ENCODE results near the gene CORO2B. TPM values are rescaled to one million over a fixed set of nuclear protein-coding genes. Genes with fewer than 3 reads are reported as not detected.
"Not testable (repeated sequence)": the region's sequence is repeated elsewhere in the genome, so short reads cannot be mapped to it uniquely, and the experiment has no call there.

Gene CORO2B
- total RNA-seq, 1 donor from 2014 or later: 1.0 TPM

GRCh38 chr15:68749365-68749764 lies 170.6 kb downstream of the CORO2B start:
- no peak overlapping the region for H3K4me2 ChIP-seq

GRCh38 chr15:68749793-68750192 lies 171.0 kb downstream of the CORO2B start:
- no peaks in the 10 kb centered on the region for H3K4me1 ChIP-seq
- peaks cover 4% of the 10 kb centered on the region for H3K9me3 Mint-ChIP-seq
- no peak overlapping the region for H3K27ac Mint-ChIP-seq
- no peaks in the 10 kb centered on the region for H3K36me3 ChIP-seq
- no peak overlapping the region for H3K27ac ChIP-seq
- no peak for DNase-seq (ENCODE audit: low spot score)
- no peak overlapping the region for H3K4me3 ChIP-seq
- H3K4me1 Mint-ChIP-seq: no peaks in the 10 kb centered on the region
- H2AFZ ChIP-seq (replicated peaks): no peak overlapping the region
- no peaks in the 10 kb centered on the region for H3K9me3 ChIP-seq (ENCODE audit: low read depth)
- no peak overlapping the region for H3K4me3 Mint-ChIP-seq
- TF ChIP-seq CTCF (IDR thresholded peaks at IDR 0.05): no peak
- no peak for TF ChIP-seq EZH2phosphoT487 (IDR thresholded peaks at IDR 0.05)
- TF ChIP-seq EZH2 (IDR thresholded peaks at IDR 0.05): no peak
- no peak overlapping the region for H3K9ac ChIP-seq
- no peaks in the 10 kb centered on the region for H3K27me3 Mint-ChIP-seq (ENCODE audit: insufficient read depth, low read depth)
- H4K20me1 ChIP-seq (ENCODE audit: low read depth): no peaks in the 10 kb centered on the region
- H3K4me2 ChIP-seq: no peak overlapping the region
- H3K27me3 ChIP-seq: no peaks in the 10 kb centered on the region
- no peaks in the 10 kb centered on the region for H3F3A ChIP-seq (ENCODE audit: low read depth)
- H3K79me2 ChIP-seq (ENCODE audit: low read depth): no peaks in the 10 kb centered on the region
- no peaks in the 10 kb centered on the region for H3K36me3 Mint-ChIP-seq

More at GRCh38 chr15:68749365-68749764, 170.6 kb downstream of the CORO2B start:
- Histone ChIP-seq H3K79me2 (ENCODE audit: low read depth) (no peaks in the 10 kb centered on the region), H4K20me1 (ENCODE audit: low read depth) (no peaks in the 10 kb centered on the region), H3K27me3 (no peaks in the 10 kb centered on the region), H3K4me3 (no peak overlapping the region), H3K27ac (no peak overlapping the region), H2AFZ (replicated peaks) (no peak overlapping the region), H3K4me1 (no peaks in the 10 kb centered on the region), H3F3A (ENCODE audit: low read depth) (no peaks in the 10 kb centered on the region), H3K9ac (no peak overlapping the region), H3K9me3 (ENCODE audit: low read depth) (no peaks in the 10 kb centered on the region), H3K36me3 (no peaks in the 10 kb centered on the region)
- H3K36me3 Mint-ChIP-seq: no peaks in the 10 kb centered on the region
- no peaks in the 10 kb centered on the region for H3K27me3 Mint-ChIP-seq (ENCODE audit: insufficient read depth, low read depth)
- DNase-seq (ENCODE audit: low spot score): no peak
- no peak overlapping the region for H3K27ac Mint-ChIP-seq
- H3K9me3 Mint-ChIP-seq: peaks cover 4% of the 10 kb centered on the region
- H3K4me1 Mint-ChIP-seq: no peaks in the 10 kb centered on the region
- H3K4me3 Mint-ChIP-seq: no peak overlapping the region
- TF ChIP-seq CTCF (IDR thresholded peaks at IDR 0.05) (no peak), EZH2 (IDR thresholded peaks at IDR 0.05) (no peak), EZH2phosphoT487 (IDR thresholded peaks at IDR 0.05) (no peak)

DNA sequence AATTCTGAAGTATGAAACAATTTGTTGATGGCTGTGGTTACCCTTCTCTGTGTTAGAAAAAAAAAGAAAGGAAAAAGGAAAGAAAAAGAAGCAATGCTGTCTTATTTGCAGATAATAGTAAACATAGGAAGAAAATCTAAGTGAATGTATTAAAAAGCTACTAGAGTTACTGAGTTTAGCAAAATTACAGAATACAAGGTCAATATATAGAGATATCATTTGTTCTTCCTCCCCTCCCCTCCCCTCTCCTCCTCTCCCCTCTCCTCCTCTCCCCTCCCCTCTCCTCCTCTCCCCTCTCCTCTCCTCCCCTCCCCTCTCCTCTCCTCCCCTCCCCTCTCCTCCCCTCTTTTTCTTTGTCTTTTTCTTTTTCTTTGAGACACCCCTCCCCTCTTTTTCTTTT lies 172.8 kb downstream of the CORO2B start:
- Mint-ChIP-seq H3K9me3 (peaks cover 4% of the 10 kb centered on the region), H3K4me1 (no peaks in the 10 kb centered on the region), H3K4me3 (no peak overlapping the region), H3K27me3 (ENCODE audit: insufficient read depth, low read depth) (no peaks in the 10 kb centered on the region), H3K27ac (no peak overlapping the region), H3K36me3 (no peaks in the 10 kb centered on the region)
- no peak overlapping the region for H3K9ac ChIP-seq
- H3K4me1 ChIP-seq: no peaks in the 10 kb centered on the region
- H3K79me2 ChIP-seq (ENCODE audit: low read depth): no peaks in the 10 kb centered on the region
- no peak for TF ChIP-seq EZH2phosphoT487 (IDR thresholded peaks at IDR 0.05)
- no peaks in the 10 kb centered on the region for H3K9me3 ChIP-seq (ENCODE audit: low read depth)
- H3F3A ChIP-seq (ENCODE audit: low read depth): no peaks in the 10 kb centered on the region
- no peak for DNase-seq (ENCODE audit: low spot score)
- no peak overlapping the region for H2AFZ ChIP-seq (replicated peaks)
- no peak overlapping the region for H3K4me3 ChIP-seq
- no peak overlapping the region for H3K27ac ChIP-seq
- H3K27me3 ChIP-seq: no peaks in the 10 kb centered on the region
- no peaks in the 10 kb centered on the region for H3K36me3 ChIP-seq
- H4K20me1 ChIP-seq (ENCODE audit: low read depth): no peaks in the 10 kb centered on the region
- no peak overlapping the region for H3K4me2 ChIP-seq

GRCh38 chr15:68755731-68756130 lies 176.9 kb downstream of the CORO2B start:
- no peaks in the 10 kb centered on the region for H3K36me3 Mint-ChIP-seq
- Histone ChIP-seq H3K4me1 (no peaks in the 10 kb centered on the region), H3K27ac (no peak overlapping the region), H3F3A (ENCODE audit: low read depth) (no peaks in the 10 kb centered on the region), H3K79me2 (ENCODE audit: low read depth) (no peaks in the 10 kb centered on the region), H2AFZ (replicated peaks) (no peak overlapping the region), H3K9ac (no peak overlapping the region), H3K9me3 (ENCODE audit: low read depth) (no peaks in the 10 kb centered on the region), H3K4me2 (no peak overlapping the region), H3K4me3 (no peak overlapping the region), H4K20me1 (ENCODE audit: low read depth) (no peaks in the 10 kb centered on the region), H3K36me3 (no peaks in the 10 kb centered on the region), H3K27me3 (no peaks in the 10 kb centered on the region)
- H3K27ac Mint-ChIP-seq: peak overlapping the region; percentile 4
- H3K4me1 Mint-ChIP-seq: no peaks in the 10 kb centered on the region
- H3K9me3 Mint-ChIP-seq: no peaks in the 10 kb centered on the region
- no peaks in the 10 kb centered on the region for H3K27me3 Mint-ChIP-seq (ENCODE audit: insufficient read depth, low read depth)
- TF ChIP-seq EZH2 (IDR thresholded peaks at IDR 0.05): no peak
- no peak for TF ChIP-seq EZH2phosphoT487 (IDR thresholded peaks at IDR 0.05)
- TF ChIP-seq CTCF (IDR thresholded peaks at IDR 0.05): no peak
- DNase-seq (ENCODE audit: low spot score): no peak
- no peak overlapping the region for H3K4me3 Mint-ChIP-seq

- H3K27ac Mint-ChIP-seq: not testable (repeated sequence)
Measured at GRCh38 chr15:68759982-68760579, 181.3 kb downstream of the CORO2B start.

More at GRCh38 chr15:68759982-68760579, 181.3 kb downstream of the CORO2B start:
- not testable (repeated sequence) for H3K79me2 ChIP-seq (ENCODE audit: low read depth); H3K27me3 ChIP-seq; H4K20me1 ChIP-seq (ENCODE audit: low read depth); H3K4me1 ChIP-seq; H3K4me3 ChIP-seq; H3K27ac ChIP-seq; H3K27me3 Mint-ChIP-seq (ENCODE audit: insufficient read depth, low read depth); H3K4me2 ChIP-seq; H3K9me3 ChIP-seq (ENCODE audit: low read depth); DNase-seq (ENCODE audit: low spot score); H3K4me1 Mint-ChIP-seq; H3K36me3 Mint-ChIP-seq; H3K4me3 Mint-ChIP-seq; H3F3A ChIP-seq (ENCODE audit: low read depth); H3K36me3 ChIP-seq; H2AFZ ChIP-seq (replicated peaks); H3K9me3 Mint-ChIP-seq; H3K9ac ChIP-seq

All from neural progenitor cell (in vitro differentiated cells).